T follicular helper cell (primary cell): ENCODE measurements around the gene RALGPS1.

Experiments
- DNase-seq: peaks from one replicate; pipeline ENCODE4 v3.0.0-alpha.2; 2020; ENCODE audit warnings: low read depth

Gene RALGPS1

DNA sequence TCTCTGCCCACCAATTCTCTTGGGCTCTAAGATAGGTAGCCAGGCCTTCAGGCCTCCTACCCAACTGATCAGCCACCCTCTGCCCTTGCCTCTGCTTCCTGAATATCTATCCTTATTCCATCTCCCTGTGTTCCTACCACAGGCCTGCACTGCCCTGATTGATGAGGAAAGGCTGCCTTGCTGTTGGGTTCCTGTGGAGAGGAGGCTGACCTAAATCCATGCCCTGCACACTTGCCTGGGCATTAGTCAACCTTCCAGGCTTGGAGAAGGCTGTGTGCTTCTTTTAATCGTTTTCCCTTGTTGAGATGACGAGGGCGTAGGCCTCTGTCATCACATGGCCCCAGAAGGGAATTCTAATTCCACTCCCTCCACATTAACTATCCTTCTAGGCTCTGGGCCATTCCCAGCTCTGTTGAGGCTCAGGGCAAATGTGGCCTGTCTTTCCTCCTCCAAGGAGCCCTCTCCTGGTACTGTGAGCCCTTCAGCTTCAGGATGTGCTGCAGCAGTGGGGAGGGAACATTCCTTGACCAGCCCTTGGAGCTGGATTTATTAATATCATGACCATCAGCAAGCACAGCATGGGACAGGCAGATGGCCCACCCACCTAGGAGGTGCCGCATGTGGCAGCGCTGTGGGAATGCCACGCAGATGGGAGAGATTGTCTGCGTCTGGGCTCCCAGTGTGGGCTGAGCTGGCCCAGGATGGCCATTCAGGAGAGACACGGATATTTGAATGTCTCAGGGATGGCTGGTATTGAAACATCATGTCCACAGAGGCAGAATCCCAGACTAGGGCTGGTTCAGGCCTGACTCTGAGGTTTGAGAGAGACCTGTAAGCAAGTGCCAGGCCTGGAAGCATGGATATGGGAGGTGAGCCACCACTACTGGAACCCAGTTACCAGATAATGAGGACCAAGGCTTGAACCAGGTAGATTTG, 166.9 kb downstream of the RALGPS1 start:
- no peak for DNase-seq

DNA sequence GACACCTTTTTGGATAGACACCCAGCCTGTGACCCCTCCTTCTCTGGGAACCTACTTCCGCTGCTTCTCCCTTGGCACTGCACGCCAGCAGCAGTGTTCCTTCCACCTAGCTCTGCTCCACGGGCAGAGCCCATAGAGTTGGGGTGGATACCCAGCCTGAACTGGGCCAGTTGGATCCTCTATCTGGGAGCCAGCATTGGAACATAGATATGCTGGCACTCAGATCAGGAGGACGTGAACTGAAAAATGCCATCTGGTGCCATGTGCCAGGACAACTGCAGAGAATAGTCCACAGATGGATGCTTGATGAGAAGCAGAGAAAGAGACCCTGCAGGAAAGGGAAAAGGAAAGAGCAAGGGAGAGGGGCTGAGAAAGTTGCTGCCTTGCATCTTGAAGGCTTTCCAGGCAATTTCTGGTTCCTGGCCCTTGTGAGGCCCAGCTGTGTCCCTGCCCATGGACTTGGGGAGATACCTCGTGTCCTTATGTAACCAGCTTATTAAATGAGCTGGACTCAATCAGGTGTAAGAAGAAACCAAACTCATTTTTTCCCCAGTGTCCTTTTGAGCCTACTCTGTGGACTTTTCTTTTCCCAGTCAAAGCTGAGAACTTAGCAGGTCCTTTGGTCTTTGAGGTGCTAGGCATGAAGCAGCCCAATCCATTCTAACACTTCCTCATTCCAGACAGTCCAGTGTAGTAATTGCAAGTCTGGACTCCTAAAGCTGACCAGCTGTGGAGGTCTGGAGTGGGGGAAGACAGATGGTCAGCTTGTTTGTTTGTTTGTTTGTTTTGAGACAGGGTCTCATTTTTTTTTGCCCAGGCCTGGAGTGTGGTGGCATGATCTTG, 168.8 kb downstream of the RALGPS1 start:
- DNase-seq = no peak

DNA sequence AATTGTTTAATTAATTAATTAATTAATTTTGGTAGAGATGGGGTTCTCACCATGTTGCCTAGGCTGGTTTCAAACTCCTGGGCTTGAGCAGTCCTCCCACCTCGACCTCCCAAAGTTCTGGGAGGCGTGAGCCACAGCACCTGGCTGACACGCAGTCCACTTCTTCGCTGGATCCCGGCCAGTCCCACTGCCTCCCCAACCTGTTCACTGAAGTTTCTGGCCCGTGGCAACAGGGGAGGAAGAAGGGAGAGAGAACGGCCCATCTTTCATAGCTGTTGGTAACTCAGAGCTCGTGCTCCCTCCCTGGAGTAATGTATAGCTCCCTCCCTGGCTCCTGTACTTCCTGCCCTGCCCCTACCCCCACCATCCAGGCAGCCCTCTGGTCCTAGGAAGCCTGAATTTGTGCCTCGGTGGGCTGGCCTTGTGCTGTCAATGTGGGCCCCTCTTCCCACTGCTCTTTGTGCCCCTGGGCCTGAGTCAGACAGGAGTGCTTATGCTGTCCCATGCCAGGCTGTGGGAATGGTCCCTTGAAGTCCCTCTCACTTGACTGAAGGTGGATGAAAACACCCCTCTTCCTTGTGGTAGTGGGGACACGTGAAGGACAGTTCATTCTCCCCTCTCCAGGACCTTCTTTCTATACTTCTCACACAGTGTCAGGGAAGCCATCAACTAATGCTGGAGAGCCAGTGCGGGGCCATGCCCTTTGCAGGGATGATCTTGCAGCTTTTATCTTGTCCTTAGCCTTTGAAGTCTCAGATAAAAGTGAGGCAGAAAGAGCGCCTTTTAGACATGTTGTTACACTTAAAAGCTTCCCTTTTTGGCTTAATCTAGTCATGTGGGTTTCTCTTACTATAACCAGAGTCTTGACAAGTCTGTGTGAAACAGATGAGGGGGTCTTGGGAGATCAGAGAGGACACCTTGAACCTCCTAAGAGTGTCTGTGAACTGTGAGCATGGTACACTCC, 169.8 kb downstream of the RALGPS1 start:
- no peak for DNase-seq

DNA sequence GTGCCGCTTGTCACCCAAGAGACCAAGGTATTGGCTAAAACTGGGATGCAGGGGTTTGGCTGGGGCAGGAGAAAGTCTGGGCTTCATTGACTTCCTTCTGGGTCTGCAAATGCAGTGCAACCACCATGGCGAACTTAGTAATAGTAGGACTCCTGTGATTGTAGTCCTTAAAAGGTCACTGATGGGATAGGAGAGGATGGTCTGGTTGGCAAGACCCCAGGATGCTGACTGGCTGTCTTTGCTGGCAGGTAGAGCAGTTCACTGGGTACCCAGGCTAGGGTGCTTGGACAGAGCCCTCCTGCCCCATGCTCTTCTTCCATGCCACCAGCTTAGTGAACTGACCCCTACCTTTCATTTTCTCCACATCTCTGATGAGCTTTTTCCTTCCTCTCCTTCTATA, 170.6 kb downstream of the RALGPS1 start:
- DNase-seq = no peak

DNA sequence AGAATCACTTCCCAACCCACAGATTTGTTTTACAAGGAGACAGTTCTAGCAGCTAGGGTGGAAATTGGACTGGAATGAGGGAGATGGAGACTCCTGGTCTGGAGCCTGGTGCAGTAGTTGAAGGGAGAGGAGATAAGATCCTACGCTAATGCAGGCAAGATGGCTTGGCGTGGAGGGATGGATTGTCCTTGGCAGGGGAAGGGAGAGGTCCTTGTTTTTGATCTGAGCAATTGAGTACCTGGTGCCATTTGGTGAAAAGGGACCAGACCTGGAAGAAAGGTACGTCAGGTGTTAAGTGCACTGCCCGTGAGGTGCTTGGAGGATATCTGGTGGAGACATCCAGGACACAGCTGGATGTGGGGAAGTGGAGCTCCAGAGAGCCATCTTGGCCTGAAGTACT, 172.2 kb downstream of the RALGPS1 start:
- DNase-seq = no peak

DNA sequence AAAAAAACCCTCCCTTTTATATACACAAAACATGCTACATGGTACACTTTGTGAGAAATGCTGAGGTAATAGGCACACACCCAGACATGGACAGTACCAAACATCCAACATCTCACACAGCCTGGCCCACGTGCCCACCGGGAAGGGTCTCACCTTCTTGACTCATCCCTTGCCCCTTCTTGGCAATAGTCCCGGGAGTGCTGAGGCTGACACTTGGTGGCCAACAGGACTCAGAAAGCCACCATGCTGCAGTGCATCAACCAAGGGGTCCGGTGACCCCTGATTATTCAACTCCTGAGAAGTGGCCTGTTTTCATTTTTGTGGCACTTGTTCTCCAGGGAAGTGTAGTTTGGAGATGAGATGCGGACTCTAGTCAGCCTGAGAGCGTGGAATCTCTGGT, 172.8 kb downstream of the RALGPS1 start:
- no peak for DNase-seq

DNA sequence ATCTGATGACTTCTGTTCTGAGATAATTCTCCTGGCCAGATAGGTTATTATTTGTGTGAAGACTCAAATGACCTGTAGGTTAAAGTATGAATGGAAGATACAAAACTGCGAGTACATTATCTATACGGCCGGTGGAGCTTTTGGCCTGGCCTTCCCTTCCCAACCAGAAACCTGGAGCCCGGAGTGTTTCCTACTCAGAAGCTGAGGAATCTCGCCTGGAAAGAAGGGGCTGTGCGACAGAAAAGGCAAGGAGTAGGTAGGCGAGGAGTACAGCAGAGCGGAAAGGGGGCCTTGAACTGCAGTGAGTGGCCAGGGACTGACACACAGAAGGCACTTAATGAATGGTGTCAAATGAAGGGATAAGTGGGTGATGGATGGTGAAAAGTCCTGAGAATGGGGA, 173.3 kb downstream of the RALGPS1 start:
- DNase-seq = no peak

DNA sequence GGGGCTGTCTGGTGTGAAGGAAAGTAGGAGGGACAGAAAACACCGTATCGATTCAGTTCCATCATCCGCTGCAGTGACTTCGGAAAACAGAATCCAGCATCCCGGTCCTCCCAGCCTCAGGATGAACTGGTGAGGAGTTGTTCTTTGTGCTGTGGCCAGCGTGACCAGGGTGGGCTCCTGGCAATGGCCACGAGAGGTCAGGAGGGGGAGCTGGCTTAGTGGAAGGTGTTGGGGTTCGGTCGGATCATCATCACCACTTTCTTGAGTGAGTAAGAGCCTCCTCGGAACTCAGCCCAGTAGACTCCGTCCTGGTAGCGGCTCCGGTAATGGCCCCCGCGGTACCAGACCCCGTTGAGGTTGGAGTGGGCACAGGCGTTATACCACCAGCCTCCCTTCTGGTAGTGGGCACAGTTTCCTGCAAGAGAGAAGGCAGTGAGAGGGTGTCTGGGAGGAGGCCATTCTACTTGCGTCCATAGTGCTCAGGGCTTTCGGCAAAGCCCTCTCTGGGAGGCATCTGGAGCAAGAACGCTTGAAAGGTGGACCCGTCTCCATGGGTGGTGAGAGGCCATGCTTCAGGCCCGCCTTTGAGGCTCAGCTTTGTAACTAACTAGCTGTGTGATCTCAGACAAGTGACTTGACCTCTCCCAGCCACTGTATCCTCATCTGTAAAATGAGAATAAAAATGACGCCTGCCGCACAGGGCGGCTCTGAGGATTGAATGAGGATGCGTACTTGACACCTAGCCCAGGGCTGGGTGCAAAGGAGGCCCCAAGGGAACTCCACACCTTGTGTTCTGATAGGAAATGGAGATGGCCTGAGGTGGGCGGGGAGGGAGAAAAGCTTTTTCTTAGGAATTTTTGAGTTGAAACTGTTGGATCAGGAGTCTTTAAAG, 174.4 kb downstream of the RALGPS1 start:
- no peak for DNase-seq

DNA sequence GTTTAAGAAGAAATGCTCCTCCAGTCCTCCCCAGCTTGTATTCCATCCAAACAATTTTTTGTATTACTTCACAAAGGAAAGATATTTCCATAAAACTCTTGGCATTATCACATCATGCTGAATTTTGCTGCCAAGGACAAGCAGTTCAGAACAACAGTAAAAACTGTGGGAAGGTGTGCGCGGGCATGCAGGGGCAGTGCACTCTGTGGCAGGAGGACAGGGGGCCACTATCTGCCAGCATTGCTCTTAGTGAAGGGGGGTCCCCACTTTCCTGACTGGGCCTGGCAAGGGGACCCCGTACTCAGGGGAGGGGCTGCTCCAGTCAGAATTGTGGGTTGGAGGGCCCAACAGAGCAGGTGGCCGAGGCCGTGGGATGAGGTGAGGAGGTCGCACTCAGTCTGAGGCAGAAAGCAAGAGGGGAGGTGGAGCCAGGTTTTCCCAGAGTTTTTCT, 175.1 kb downstream of the RALGPS1 start:
- no peak for DNase-seq

DNA sequence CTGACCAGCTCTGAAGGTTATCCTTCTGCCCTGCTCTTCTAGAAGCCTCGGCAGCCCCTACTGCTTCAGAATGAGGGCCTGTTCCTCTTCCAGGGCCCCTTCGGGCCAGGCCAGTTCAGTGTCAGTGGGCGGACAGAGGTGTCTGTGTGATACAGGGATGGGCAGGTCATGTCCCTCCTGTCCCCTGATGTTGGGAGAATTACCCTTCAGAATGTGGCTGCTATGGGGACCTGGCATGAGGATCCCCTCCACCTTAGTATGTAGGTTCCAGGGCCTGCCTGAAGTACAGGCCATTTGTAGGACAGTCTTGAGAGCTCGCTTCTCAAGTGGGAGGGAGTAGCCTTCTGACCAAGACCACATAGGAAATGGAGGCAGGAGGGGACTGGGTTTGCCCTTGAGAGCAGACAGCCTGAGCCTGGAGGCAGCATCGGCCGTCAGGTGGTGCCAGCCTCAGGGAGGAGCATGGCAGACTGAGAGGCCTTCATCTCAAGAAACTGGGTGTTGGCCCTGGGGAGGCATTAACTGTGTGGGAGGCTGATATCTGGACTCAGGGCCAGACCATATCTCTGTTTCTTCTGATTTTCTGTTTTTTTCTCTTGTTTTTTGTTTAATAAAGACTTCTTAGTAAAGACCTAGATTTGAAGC, 175.9 kb downstream of the RALGPS1 start:
- no peak for DNase-seq

DNA sequence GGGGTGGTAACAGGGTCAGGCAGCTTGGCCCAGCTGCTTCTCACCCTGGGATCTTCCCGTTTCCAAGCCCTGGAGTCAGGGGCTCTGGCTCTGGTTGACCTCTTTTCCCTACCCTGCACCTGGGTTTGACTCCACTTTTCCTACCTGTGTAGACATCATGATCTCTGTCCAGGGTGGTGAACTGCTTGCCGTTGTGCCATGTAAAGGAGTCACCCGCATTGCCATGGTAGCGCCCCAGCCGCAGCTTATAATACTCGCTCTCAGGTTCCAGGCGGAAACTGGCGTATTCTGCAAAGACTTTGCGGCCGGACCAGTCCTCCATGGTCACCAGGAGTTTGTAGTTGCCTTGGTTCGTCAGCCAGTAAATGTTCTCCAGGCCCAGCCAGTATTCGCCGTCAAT, 176.9 kb downstream of the RALGPS1 start:
- no peak for DNase-seq

DNA sequence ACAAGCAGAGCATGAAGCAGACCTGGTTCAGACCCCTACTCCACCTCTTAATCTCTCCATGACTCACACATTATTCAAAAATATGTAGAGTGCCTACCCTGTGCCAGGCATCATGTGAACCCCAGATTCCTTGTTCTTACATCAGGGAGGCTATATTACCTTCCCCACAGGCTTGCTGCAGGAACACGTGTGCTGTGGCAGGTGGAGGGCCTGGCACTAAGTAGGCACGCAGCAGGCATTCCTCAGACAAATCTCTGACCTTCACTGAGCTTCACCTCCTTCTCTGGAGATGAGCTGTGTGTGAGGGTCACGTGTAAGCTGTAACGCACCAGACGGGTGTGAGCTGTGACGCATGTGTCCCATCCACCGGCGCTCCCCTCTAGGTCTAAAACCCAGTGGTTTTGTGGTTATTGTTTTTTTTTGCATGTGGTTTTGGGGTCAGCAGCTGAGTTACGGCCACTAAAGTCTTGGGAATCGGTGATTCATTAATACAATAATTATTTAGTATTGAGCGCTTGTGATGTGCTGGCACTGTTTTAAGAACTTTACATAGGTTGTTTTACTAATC, 177.5 kb downstream of the RALGPS1 start:
- DNase-seq = no peak

DNA sequence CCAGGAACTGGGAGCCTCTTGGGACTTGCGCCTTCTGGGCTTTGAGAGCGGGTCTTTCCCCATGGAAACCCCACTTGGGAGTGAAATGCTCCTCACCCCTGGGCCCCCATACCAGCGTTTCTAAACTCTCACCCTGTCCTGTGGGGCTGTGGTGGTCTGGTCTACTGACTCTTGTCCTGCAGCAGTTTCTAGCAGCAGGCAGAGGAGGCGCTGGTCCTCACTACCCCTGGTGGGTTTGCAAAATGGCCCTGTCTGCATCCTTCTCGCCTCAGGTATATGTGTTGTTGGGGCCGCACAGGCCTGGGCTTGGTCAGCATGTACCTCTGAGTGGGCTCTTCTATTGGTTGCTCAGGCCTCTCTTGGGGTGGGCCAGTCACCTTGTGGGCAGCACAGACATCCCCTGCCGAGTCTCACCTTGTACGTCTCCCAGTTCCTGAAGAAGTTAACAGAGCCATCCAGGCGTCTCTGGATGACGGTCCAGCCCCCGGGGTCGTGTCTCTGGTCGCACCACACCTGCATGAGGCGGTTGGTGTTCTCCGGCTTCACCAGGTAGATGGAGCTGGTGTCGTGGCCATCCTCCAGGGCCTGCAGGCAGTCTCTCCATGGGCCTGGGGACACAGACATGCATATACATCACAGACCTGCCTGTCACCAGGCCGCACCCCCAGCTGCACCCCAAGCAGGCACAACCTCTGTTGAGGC, 178.9 kb downstream of the RALGPS1 start:
- no peak for DNase-seq

DNA sequence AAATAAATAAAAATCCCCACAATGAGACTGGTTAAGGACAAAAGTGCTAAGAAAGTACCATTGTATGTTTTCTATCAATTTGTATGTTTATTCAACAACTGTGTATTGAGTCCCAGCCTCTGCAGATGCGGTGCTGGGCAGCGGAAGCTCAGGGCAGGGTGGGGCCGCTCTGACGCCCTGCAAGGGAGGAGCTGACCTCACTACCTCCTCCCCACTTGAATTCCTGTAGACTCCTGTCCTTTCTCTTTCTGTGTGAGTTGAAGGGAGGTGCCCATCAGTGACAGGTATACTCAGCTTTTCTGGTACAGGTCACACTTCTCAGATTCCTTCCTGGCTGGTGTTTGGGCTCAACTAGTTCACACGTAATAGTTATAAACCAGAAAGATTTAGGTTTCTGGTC, 180.8 kb downstream of the RALGPS1 start:
- no peak for DNase-seq

DNA sequence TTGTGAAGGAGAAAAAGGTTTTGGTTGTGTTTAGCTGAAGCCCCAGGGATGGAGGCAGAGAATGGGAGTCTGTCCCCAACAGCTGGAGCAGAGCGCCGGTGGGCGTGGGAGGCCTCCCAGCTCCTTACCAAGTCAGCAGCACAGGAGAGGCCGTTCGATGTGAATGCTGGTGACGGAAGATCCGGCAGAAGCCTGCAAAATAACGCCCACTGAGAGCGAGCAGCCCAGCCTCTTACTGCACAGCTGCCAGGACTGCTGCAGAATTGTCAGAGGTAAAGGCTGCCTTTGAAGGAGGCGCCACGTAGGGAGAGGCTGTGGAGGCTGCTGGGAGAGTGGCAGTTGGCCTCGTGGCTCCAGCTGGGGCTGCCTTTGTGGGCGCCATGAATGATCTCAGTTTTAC, 181.6 kb downstream of the RALGPS1 start:
- no peak for DNase-seq

DNA sequence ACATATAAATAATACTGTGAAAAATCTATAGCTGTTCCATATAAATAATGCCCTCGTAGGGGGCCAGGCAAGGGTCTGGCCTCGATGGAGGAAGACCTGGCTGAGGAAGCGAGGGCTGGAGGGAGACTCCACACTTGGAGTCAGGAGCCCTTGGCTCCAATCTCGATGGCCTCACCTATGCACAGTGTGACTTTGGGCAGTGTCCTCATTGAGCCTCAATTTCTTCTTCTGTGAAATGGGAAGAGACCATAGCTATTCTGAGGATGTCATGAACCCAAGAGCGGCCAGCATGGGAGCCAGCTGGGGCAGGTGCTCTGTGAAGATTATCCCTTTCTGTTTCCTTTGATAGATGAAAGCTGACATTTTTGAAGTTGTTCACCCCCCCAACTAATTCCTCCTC, 183.1 kb downstream of the RALGPS1 start:
- no peak for DNase-seq

DNA sequence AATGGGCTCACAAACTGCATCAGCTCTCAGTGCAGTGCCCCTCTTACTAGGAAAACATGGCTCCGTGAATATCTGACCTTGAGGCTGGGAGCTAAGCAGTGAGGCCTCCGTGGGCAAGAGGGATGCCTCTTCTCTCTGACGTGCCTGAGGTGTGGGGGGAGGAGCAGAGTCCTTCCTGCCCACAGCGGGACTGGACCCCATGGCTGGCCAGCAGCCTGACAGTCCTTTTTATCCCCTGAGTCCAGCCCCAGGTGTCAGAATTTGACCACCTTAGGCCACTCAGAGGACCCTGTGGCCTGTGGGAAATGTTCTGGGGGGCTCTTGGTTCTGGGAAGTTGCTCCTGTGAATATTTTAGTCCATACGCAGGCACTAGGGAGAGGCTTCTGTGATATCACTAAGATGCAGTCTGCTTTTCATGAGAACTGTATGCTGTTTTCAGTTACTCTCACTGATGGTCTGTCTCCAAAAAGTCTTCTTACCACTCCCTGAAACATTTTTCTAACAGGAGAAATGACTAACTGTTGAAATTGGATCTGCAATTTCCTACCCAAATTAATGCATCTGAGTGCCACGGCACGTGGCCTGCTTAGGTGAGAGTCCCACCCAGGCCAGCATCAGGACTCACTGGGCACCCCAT, 184.5 kb downstream of the RALGPS1 start:
- DNase-seq = no peak

DNA sequence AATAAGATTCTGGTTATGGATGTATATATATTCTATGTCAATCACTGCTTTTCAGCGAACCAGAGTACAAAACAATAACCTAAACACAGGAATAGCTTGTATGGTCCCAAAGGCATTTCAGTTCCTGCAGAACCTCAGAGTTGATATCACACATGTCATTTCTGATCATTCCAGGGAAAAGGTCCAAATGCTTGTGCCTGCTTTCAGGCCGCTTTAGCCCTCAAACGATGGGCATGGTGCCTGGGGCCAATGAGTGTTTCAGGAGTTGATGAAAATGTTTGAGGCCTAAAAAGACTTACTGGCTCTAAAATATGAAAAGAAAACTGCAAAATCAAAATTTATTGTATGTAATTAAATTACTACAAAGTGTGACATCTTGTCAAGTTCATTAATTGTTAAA, 185.1 kb downstream of the RALGPS1 start:
- no peak for DNase-seq

DNA sequence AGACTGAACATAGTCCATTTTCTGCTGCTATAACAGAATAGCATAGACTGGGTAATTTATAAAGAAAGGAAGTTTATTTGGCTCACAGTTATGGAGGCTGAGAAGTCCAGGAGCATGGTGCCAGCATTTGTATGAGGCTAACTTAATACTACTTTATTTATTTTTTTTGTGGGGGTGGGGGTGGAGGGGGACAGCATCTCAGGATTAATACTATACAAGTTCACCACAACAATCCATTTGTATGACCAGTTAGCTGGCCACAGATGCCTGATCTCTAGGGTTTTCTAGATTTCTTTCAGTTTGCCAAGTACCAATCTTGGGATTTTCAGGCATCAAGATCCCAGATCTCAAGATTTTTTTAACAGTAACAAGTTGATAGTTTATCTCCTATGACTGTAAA, 187.6 kb downstream of the RALGPS1 start:
- DNase-seq = no peak
